ENCODE data around the gene CCNK.

GRCh38 chr14:99548255-99548654 is 67.0 kb downstream of the CCNK start:
- TF ChIP-seq CTCF (IDR thresholded peaks at IDR 0.05) (no peak), POLR2A (IDR thresholded peaks at IDR 0.05) (no peak)
